Body of pancreas (tissue), 4 donors: ENCODE measurements around the gene ZSWIM2. TPM values are rescaled to one million over a fixed set of nuclear protein-coding genes. Genes with fewer than 3 reads are reported as not detected.
"Not testable (repeated sequence)": the region's sequence is repeated elsewhere in the genome, so short reads cannot be mapped to it uniquely, and the experiment has no call there.

Experiments used
- ATAC-seq: fragments of 150-250 bp; one replicate; pipeline ENCODE4 v1.9.1; 2016
- DNase-seq, 4 donors: peaks; one replicate each; pipeline ENCODE4 v3.0.0-alpha.2; 2019
- H3K27ac ChIP-seq, 4 donors: fragments of 200-600 bp; sonication (generic); 1 replicate in 3 of 4; 2 replicates in 1 of 4; pipeline versions ENCODE4 v1.5.1 to v1.6.1; 2016 to 2019; ENCODE audit warnings: mild to moderate bottlenecking in 1 of 4, mixed read lengths in 1 of 4, moderate library complexity in 1 of 4
- H3K27me3 ChIP-seq, 2 donors: fragments of 200-600 bp; sonication (generic); one replicate each; pipeline ENCODE4 v1.6.0; 2016; ENCODE audit warnings: mild to moderate bottlenecking in 1 of 2
- H3K36me3 ChIP-seq, 2 donors: fragments of 200-600 bp; sonication (generic); replicated peaks in 1 of 2; 2 replicates each; pipeline ENCODE4 v1.5.1; 2016; ENCODE audit warnings: low read depth in 2 of 2; ENCODE audit not compliant: insufficient read depth in 1 of 2
- H3K4me1 ChIP-seq: fragments of 200-600 bp; sonication (generic); one replicate; pipeline ENCODE4 v1.6.0; 2016
- H3K4me3 ChIP-seq, 2 donors: fragments of 200-600 bp; sonication (generic); 1 replicate in 1 of 2; 2 replicates in 1 of 2; pipeline ENCODE4 v1.5.1; 2016 to 2019
- H3K9me3 ChIP-seq, 3 donors: fragments of 200-600 bp; sonication (generic); 1 replicate in 2 of 3; 2 replicates in 1 of 3; pipeline ENCODE4 v1.5.1; 2016
- POLR2A ChIP-seq, 3 donors: fragments of 450-650 bp; IDR thresholded peaks; one replicate each; pipeline ENCODE4 v1.6.1; 2016; ENCODE audit warnings: antibody characterized with exemption in 3 of 3, mild to moderate bottlenecking in 2 of 3
- WGBS, 2 donors: methylation state at CpG; one replicate each; pipeline ENCODE4 v1.1.5; 2017; 5-methylcytosine and 5-hydroxymethylcytosine counted together
- intact Hi-C: fragments of 100-400 bp; cut with DNase I; formaldehyde crosslinking; loops from one replicate; pipeline ENCODE4 v1.15.1; 2023
- total RNA-seq, 2 donors: library from RNA; depleted of rRNA; stranded (reverse); fragments of >200 nt; gene quantifications; one replicate each; pipeline ENCODE4 v1.1.0, GENCODE V29; 2016
- TF ChIP-seq, protein P1 (sequence below), 7 experiments: fragments of 450-650 bp in 4 of 7; fragments of 200-600 bp in 3 of 7; sonication (generic) in 3 of 7; IDR thresholded peaks; one replicate each; pipeline ENCODE4 v1.5.1; 2016 to 2019; ENCODE audit warnings: antibody characterized with exemption in 7 of 7

ZSWIM2 gene
- total RNA-seq, 2 donors from 2014 or later, result not detected

- WGBS, 2 donors, result 81 to 87% methylated on average over 2 of the region's 2 CpGs
- Histone ChIP-seq H3K27me3 (no peaks in the 10 kb centered on the region), H3K4me1 (no peaks in the 10 kb centered on the region), H3K27ac (no peak overlapping the region), H3K9me3 (no peaks in the 10 kb centered on the region), H3K36me3 (no peaks in the 10 kb centered on the region), H3K4me3 (no peak overlapping the region)
- intact Hi-C loops, result no loop called here
- ATAC-seq (no peak), DNase-seq (no peak)
- TF ChIP-seq POLR2A (IDR thresholded peaks at IDR 0.05), result no peak
- TF ChIP-seq, protein P1, sequence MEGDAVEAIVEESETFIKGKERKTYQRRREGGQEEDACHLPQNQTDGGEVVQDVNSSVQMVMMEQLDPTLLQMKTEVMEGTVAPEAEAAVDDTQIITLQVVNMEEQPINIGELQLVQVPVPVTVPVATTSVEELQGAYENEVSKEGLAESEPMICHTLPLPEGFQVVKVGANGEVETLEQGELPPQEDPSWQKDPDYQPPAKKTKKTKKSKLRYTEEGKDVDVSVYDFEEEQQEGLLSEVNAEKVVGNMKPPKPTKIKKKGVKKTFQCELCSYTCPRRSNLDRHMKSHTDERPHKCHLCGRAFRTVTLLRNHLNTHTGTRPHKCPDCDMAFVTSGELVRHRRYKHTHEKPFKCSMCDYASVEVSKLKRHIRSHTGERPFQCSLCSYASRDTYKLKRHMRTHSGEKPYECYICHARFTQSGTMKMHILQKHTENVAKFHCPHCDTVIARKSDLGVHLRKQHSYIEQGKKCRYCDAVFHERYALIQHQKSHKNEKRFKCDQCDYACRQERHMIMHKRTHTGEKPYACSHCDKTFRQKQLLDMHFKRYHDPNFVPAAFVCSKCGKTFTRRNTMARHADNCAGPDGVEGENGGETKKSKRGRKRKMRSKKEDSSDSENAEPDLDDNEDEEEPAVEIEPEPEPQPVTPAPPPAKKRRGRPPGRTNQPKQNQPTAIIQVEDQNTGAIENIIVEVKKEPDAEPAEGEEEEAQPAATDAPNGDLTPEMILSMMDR (IDR thresholded peaks at IDR 0.05), result no peak
Observed at GRCh38 chr2:186822323-186822722, 26.6 kb downstream of the ZSWIM2 start.

DNA sequence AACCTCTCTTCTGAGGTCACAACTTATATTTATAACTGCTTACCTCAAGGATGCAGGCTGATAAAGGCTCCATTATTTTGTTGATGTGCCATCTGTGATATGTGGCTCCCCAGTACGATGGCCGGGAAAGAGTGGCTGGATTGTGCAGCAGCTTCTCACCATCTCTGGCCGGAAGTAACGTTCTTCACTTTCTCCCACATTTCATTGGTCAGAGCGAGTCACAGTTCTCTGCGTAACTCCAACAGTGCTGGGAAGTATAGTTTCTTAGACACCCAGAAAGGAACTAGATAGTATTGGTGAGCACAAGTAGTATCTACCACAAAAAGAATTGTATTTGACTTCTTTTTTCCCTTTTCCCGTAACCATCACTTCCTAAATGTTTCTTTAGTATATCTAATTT lies 28.7 kb downstream of the ZSWIM2 start:
- no peak overlapping the region for H3K4me3 ChIP-seq
- no peaks in the 10 kb centered on the region for H3K36me3 ChIP-seq
- 68 to 76% methylated on average over 7 of the region's 7 CpGs for WGBS, 2 donors
- no peaks in the 10 kb centered on the region for H3K4me1 ChIP-seq
- ATAC-seq, result no peak
- no peak overlapping the region for H3K27ac ChIP-seq
- intact Hi-C loops, result no loop called here
- TF ChIP-seq POLR2A (IDR thresholded peaks at IDR 0.05), result no peak
- TF ChIP-seq, protein P1 (IDR thresholded peaks at IDR 0.05), result no peak
- no peaks in the 10 kb centered on the region for H3K9me3 ChIP-seq
- no peaks in the 10 kb centered on the region for H3K27me3 ChIP-seq
- no peak for DNase-seq

DNA sequence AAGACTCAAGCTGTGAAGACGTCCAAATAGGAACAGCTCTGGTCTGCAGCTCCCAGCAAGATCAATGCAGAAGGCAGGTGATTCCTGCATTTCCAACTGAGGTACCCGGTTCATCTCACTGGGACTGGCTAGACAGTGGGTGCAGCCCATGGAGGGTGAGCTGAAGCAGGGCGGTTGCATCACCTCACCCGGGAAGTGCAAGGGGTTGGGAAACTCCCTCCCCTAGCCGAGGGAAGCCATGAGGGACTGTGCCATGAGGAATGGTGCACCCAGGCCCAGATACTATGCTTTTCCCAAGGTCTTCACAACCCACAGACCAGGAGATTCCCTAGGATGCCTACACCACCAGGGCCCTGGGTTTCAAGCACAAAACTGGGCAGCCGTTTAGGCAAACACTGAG lies 37.2 kb downstream of the ZSWIM2 start:
- DNase-seq, H3K9me3 ChIP-seq, H3K27ac ChIP-seq, intact Hi-C loops, H3K36me3 ChIP-seq, H3K27me3 ChIP-seq, H3K4me3 ChIP-seq, H3K4me1 ChIP-seq, ATAC-seq: not testable (repeated sequence)
- 69 to 75% methylated on average over 5 to 6 of the region's 6 CpGs for WGBS, 2 donors

DNA sequence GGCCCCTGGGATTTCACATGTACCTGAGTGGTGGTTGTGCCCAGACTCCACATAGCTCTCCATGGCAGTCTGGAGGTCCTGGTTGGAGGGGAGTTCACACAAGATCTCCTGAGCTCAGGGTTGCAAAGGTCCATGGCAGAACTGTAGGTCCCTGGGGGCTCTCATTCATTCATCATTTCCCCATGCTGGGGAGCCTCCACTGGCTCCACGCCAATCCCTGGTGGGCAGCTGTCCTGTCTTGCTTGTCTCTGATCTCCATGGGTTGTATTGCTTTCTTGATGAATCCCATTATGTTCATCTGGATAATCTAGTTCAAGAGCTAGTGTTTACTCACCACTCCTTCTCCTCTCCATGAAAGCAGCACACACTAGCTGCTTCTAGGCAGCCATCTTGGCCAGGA lies 42.4 kb downstream of the ZSWIM2 start:
- DNase-seq (no peak), ATAC-seq (no peak)
- Histone ChIP-seq H3K4me1 (no peaks in the 10 kb centered on the region), H3K36me3 (no peaks in the 10 kb centered on the region), H3K27ac (no peak overlapping the region), H3K9me3 (no peaks in the 10 kb centered on the region), H3K4me3 (no peak overlapping the region), H3K27me3 (no peaks in the 10 kb centered on the region)
- TF ChIP-seq, protein P1 (IDR thresholded peaks at IDR 0.05), result no peak
- intact Hi-C loops, result no loop called here
- 54 to 75% methylated on average over 1 of the region's 1 CpG for WGBS, 2 donors

GRCh38 chr2:186798604-186799003 lies 50.4 kb downstream of the ZSWIM2 start:
- intact Hi-C loops, ATAC-seq, H3K27ac ChIP-seq, DNase-seq, H3K4me3 ChIP-seq, H3K36me3 ChIP-seq, H3K4me1 ChIP-seq, H3K9me3 ChIP-seq, H3K27me3 ChIP-seq: not testable (repeated sequence)
- WGBS, 2 donors, result 68 to 79% methylated on average over 1 of the region's 1 CpG

DNA sequence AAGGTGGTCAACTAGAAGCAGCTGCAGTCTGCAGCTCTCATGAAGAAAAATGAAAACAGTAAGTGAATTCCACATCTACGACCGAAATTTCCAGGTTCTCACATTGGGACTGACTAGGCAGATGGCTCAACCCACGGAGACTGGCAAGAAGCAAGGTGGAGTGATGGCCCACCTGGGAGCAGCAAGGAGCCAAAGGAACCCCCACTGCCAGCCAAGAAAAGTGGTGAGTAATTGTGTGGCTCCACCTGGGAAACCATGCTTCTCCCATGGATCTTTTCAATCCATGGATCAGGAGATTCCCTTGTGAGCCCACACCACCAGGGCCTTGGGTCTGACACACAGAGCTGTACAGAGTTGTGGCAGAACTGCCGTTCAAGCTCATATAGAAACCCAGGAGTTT lies 64.0 kb downstream of the ZSWIM2 start:
- Histone ChIP-seq H3K36me3 (no peaks in the 10 kb centered on the region), H3K9me3 (peaks cover 0 to 4% (median 0%) of the 10 kb centered on the region in 3 donors), H3K4me3 (no peak overlapping the region), H3K27ac (no peak overlapping the region), H3K4me1 (no peaks in the 10 kb centered on the region), H3K27me3 (no peaks in the 10 kb centered on the region)
- intact Hi-C loops, result no loop called here
- 68 to 79% methylated on average over 4 of the region's 4 CpGs for WGBS, 2 donors
- ATAC-seq, result no peak
- TF ChIP-seq POLR2A (IDR thresholded peaks at IDR 0.05), result no peak
- TF ChIP-seq, protein P1 (IDR thresholded peaks at IDR 0.05), result no peak
- no peak for DNase-seq
